Progenitor cell of endocrine pancreas (in vitro differentiated cells): ENCODE data around the gene MAF. TPM values are rescaled to one million over a fixed set of nuclear protein-coding genes. Genes with fewer than 3 reads are reported as not detected.

Experiments used
- DNase-seq: peaks from one replicate; pipeline ENCODE4 v3.0.0; 2021; ENCODE audit warnings: low spot score; ENCODE audit not compliant: unreplicated experiment
- H3K27ac Mint-ChIP-seq: 2 replicates; pipeline ENCODE4 v1.8.0; 2021; ENCODE audit warnings: mild to moderate bottlenecking, moderate library complexity, mixed read lengths
- H3K27me3 Mint-ChIP-seq: 2 replicates; pipeline ENCODE4 v1.8.0; 2021; ENCODE audit warnings: mixed read lengths
- H3K36me3 Mint-ChIP-seq: 2 replicates; pipeline ENCODE4 v1.8.0; 2022; ENCODE audit warnings: mixed read lengths; ENCODE audit not compliant: insufficient read depth
- H3K4me1 Mint-ChIP-seq: 2 replicates; pipeline ENCODE4 v1.8.0; 2021; ENCODE audit warnings: low read depth, mixed read lengths
- H3K4me3 Mint-ChIP-seq: 2 replicates; pipeline ENCODE4 v1.8.0; 2021; ENCODE audit warnings: low read depth, mild to moderate bottlenecking, moderate library complexity, mixed read lengths
- H3K9me3 Mint-ChIP-seq: 2 replicates; pipeline ENCODE4 v1.8.0; 2021; ENCODE audit warnings: low read depth, mixed read lengths
- long read RNA-seq: library from polyadenylated mRNA; unstranded; transcript quantifications from one replicate; pipeline ENCODE4 v2.0.0, GENCODE V29; 2020
- total RNA-seq: library from RNA; stranded (reverse); gene quantifications from 2 replicates; pipeline ENCODE4 v1.2.1, GENCODE V29; 2021
- TF ChIP-seq, protein P1 (sequence below): fragments of 200-600 bp; sonication (generic); IDR thresholded peaks from one replicate; pipeline ENCODE4 v1.5.0; 2021; ENCODE audit warnings: antibody characterized with exemption, mild to moderate bottlenecking; ENCODE audit not compliant: unreplicated experiment

MAF gene
- total RNA-seq = 15.5 and 17.3 TPM in 2 replicates
- long read RNA-seq, full-length matches to known transcripts = 3 of 3 reads
- long read RNA-seq, partial matches to known transcripts = 0 of 3 reads
- long read RNA-seq, other reads (novel, unspliced or antisense) = 0 of 3 reads

DNA sequence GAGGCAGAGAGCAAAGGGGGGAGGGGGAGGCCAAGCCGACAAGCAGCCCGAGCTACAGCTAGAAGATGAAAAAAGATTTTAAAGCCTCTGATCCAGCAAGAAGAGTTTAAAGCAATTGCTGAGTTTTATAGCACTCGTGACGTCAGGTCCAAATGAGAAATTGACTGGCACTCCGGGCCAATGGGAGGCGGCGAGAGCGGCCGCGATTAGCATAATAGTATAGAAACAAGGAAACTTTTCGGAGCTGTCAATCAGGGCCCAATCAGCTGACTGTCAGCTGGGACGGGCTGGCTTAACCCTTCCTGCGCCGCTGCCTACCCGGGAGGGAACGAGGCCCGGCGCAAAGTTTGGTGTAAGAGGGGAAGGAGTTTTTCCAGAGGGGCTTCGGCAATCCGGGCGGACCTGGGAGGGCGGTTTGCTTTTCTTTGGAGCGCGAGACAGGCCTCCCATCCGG lies at the start of gene MAF:
Gene MAF (minus strand): TSS at position 100 of the 454 bp plus-strand sequence. CDS start 835 bp downstream, outside the sequence.
- Mint-ChIP-seq H3K4me1 (peaks cover 26% of the 10 kb centered on the region), H3K27ac (peak within 1 kb of the TSS; percentile 96)

DNA sequence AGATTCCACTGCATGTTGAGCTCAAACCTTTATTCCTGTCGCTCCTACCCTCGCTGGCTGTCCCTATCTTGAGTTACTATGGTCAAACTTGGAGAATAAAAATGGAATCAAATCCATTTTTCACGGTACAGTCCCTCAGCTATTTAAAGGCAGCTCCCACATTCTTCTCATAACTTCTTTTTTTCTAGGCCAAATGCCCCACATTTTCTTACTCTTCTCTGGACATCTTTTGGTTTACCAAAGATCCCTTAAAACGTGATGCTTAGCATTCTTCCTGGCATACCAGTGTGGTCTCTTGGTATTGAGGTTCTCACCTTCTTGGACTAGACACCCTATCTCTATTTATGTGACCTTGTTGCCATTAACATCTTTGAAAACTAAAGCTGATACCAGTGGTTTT lies 48.3 kb upstream of the MAF start:
- no peaks in the 10 kb centered on the region for H3K9me3 Mint-ChIP-seq

More for the DNA sequence above, at the start of gene MAF:
- TF ChIP-seq, protein P1, sequence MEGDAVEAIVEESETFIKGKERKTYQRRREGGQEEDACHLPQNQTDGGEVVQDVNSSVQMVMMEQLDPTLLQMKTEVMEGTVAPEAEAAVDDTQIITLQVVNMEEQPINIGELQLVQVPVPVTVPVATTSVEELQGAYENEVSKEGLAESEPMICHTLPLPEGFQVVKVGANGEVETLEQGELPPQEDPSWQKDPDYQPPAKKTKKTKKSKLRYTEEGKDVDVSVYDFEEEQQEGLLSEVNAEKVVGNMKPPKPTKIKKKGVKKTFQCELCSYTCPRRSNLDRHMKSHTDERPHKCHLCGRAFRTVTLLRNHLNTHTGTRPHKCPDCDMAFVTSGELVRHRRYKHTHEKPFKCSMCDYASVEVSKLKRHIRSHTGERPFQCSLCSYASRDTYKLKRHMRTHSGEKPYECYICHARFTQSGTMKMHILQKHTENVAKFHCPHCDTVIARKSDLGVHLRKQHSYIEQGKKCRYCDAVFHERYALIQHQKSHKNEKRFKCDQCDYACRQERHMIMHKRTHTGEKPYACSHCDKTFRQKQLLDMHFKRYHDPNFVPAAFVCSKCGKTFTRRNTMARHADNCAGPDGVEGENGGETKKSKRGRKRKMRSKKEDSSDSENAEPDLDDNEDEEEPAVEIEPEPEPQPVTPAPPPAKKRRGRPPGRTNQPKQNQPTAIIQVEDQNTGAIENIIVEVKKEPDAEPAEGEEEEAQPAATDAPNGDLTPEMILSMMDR = no peak
- H3K27me3 Mint-ChIP-seq = no peaks in the 10 kb centered on the region
- peak; percentile 73 for DNase-seq
- peak within 1 kb of the TSS; percentile 91 for H3K4me3 Mint-ChIP-seq
- H3K36me3 Mint-ChIP-seq = peaks cover 3% of the 10 kb centered on the region
- no peaks in the 10 kb centered on the region for H3K9me3 Mint-ChIP-seq

GRCh38 chr16:79647586-79647985 lies 47.0 kb upstream of the MAF start:
- TF ChIP-seq, protein P1 = no peak
- Mint-ChIP-seq H3K9me3 (no peaks in the 10 kb centered on the region), H3K27me3 (peaks cover 7% of the 10 kb centered on the region), H3K4me1 (peaks cover 2% of the 10 kb centered on the region), H3K27ac (no peak overlapping the region), H3K36me3 (no peaks in the 10 kb centered on the region), H3K4me3 (no peak overlapping the region)
- DNase-seq = no peak

More for the DNA sequence above, 48.3 kb upstream of the MAF start:
- Mint-ChIP-seq H3K4me1 (peaks cover 2% of the 10 kb centered on the region), H3K27ac (no peak overlapping the region), H3K27me3 (peaks cover 7% of the 10 kb centered on the region), H3K4me3 (no peak overlapping the region), H3K36me3 (no peaks in the 10 kb centered on the region)
- TF ChIP-seq, protein P1 = no peak
- no peak for DNase-seq

- Mint-ChIP-seq H3K4me3 (no peak overlapping the region), H3K4me1 (peaks cover 2% of the 10 kb centered on the region), H3K36me3 (no peaks in the 10 kb centered on the region), H3K27ac (no peak overlapping the region), H3K9me3 (no peaks in the 10 kb centered on the region), H3K27me3 (peaks cover 4% of the 10 kb centered on the region)
- TF ChIP-seq, protein P1 = no peak
- DNase-seq = no peak
Observed at GRCh38 chr16:79645701-79646100, 45.2 kb upstream of the MAF start.

DNA sequence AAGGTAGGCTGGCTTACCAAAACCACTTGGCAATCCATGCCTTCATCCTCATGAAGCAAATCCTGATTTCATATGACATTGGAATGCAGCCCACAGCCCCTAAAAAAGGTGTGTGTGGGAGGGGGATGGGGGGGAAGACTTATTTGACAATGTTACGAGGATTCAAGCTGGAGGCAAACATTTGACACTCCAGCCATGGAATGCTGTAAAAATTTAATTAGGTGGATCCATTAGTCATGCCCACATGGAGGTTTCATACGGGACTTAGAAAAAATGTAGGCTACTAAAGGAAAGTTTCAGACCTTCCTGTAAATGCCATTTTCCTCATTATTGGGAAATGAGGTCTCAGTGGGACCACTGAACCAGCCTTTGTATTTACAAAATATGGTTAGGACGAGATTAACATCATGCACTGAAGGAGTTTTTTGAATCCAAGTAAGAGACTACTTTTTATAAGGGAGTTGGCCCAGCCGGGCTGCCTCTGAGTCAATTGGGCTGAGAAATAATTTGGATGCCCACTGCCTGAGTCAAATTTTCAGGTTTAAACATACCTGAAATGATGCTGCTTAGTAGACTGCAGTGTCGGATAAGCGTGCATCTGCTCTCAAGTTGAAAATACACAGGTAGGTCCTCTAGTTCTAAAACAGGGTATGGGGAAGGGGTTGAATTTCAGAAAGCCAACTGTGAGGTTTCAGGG lies 44.6 kb upstream of the MAF start:
- TF ChIP-seq, protein P1 = no peak
- H3K27ac Mint-ChIP-seq = no peak overlapping the region

More for the DNA sequence above, 44.6 kb upstream of the MAF start:
- Mint-ChIP-seq H3K9me3 (no peaks in the 10 kb centered on the region), H3K4me1 (peaks cover 2% of the 10 kb centered on the region), H3K4me3 (no peak overlapping the region), H3K36me3 (no peaks in the 10 kb centered on the region), H3K27me3 (peaks cover 4% of the 10 kb centered on the region)
- DNase-seq = no peak
